ENCODE data around the gene SH3PXD2B. TPM values are rescaled to one million over a fixed set of nuclear protein-coding genes. Genes with fewer than 3 reads are reported as not detected.

SH3PXD2B gene
- total RNA-seq, 1 donor from 2014 or later, result 60.8 TPM

DNA sequence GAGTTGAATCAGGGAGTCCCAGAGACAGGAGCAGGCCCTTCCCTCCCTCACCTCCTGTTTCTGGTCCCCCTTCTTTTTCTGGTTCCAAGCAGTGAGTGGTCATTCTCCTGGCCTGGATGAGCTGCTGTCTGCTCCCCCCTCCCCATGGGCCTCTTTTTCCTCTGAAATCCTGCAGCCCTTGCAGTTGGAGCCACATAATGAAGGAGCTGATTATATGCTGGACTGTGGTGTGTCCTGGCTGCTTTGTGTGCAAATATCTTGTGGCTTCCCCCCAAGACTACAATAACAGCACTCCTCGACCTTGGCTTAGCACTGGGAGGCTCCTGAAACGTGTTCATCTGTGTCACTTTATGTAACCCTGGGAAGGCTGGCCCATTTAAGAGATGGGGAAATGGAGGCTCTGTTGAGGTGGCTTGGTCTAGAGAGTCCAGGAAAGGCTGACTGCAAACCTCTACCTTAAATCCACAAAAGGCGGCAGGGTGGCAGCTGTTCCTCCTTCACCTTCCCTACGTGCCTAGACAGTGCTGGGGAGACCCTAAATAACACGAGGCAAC lies 69.2 kb downstream of the SH3PXD2B start:
- no peak overlapping the region for H3K27ac ChIP-seq
- H3K9me3 ChIP-seq, result no peaks in the 10 kb centered on the region
- peaks cover 4 to 40% of the 10 kb centered on the region in 2 donors for H3K36me3 ChIP-seq
- no peaks in the 10 kb centered on the region for H3K27me3 ChIP-seq
- TF ChIP-seq, protein P1, sequence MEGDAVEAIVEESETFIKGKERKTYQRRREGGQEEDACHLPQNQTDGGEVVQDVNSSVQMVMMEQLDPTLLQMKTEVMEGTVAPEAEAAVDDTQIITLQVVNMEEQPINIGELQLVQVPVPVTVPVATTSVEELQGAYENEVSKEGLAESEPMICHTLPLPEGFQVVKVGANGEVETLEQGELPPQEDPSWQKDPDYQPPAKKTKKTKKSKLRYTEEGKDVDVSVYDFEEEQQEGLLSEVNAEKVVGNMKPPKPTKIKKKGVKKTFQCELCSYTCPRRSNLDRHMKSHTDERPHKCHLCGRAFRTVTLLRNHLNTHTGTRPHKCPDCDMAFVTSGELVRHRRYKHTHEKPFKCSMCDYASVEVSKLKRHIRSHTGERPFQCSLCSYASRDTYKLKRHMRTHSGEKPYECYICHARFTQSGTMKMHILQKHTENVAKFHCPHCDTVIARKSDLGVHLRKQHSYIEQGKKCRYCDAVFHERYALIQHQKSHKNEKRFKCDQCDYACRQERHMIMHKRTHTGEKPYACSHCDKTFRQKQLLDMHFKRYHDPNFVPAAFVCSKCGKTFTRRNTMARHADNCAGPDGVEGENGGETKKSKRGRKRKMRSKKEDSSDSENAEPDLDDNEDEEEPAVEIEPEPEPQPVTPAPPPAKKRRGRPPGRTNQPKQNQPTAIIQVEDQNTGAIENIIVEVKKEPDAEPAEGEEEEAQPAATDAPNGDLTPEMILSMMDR (IDR thresholded peaks at IDR 0.05), result no peak
- H3K4me1 ChIP-seq, result no peaks in the 10 kb centered on the region
- intact Hi-C loops (cut with DNase I), result no loop called here
- no peak for DNase-seq (ENCODE audit: low spot score in 2 of 2)
- no peak overlapping the region for H3K4me3 ChIP-seq

- no peak overlapping the region for H3K4me3 ChIP-seq
- intact Hi-C loops (cut with DNase I), result no loop called here
- H3K4me1 ChIP-seq, result no peaks in the 10 kb centered on the region
- H3K27ac ChIP-seq, result no peak overlapping the region
- no peaks in the 10 kb centered on the region for H3K27me3 ChIP-seq
- H3K36me3 ChIP-seq, result peaks cover 4 to 40% of the 10 kb centered on the region in 2 donors
- DNase-seq (ENCODE audit: low spot score in 2 of 2), result no peak
- H3K9me3 ChIP-seq, result no peaks in the 10 kb centered on the region
- TF ChIP-seq, protein P1 (IDR thresholded peaks at IDR 0.05), result no peak
These were observed 71.0 kb downstream of the SH3PXD2B start for GRCh38 chr5:172383191-172383802.

- peaks cover 5 to 45% of the 10 kb centered on the region in 2 donors for H3K36me3 ChIP-seq
- no peaks in the 10 kb centered on the region for H3K4me1 ChIP-seq
- intact Hi-C loops (cut with DNase I), result no loop called here
- H3K9me3 ChIP-seq, result no peaks in the 10 kb centered on the region
- DNase-seq (ENCODE audit: low spot score in 2 of 2), result peak in 1 of 2 donors; percentile 76
- H3K27ac ChIP-seq, result peak overlapping the region in 1 of 2 donors; percentile 29
- TF ChIP-seq, protein P1 (IDR thresholded peaks at IDR 0.05), result no peak
- no peak overlapping the region for H3K4me3 ChIP-seq
- H3K27me3 ChIP-seq, result no peaks in the 10 kb centered on the region
These were observed 73.2 kb downstream of the SH3PXD2B start for GRCh38 chr5:172380987-172381643.

GRCh38 chr5:172380301-172380986 lies 73.9 kb downstream of the SH3PXD2B start:
- H3K27ac ChIP-seq, result no peak overlapping the region
- TF ChIP-seq, protein P1 (IDR thresholded peaks at IDR 0.05), result no peak
- DNase-seq (ENCODE audit: low spot score in 2 of 2), result no peak
- no peak overlapping the region for H3K4me3 ChIP-seq
- no peaks in the 10 kb centered on the region for H3K27me3 ChIP-seq
- intact Hi-C loops (cut with DNase I), result no loop called here
- no peaks in the 10 kb centered on the region for H3K9me3 ChIP-seq
- peaks cover 5 to 39% of the 10 kb centered on the region in 2 donors for H3K36me3 ChIP-seq
- no peaks in the 10 kb centered on the region for H3K4me1 ChIP-seq

- Histone ChIP-seq H3K9me3 (no peaks in the 10 kb centered on the region), H3K27me3 (no peaks in the 10 kb centered on the region), H3K4me1 (no peaks in the 10 kb centered on the region), H3K27ac (no peak overlapping the region), H3K36me3 (peaks cover 5 to 35% of the 10 kb centered on the region in 2 donors), H3K4me3 (no peak overlapping the region)
- DNase-seq (ENCODE audit: low spot score in 2 of 2), result no peak
- intact Hi-C loops (cut with DNase I), result no loop called here
- TF ChIP-seq, protein P1 (IDR thresholded peaks at IDR 0.05), result no peak
These were observed 74.8 kb downstream of the SH3PXD2B start for GRCh38 chr5:172379481-172379880.
